Heart right ventricle (tissue), 16 donors: ENCODE data around the gene SEMA5A. TPM values are rescaled to one million over a fixed set of nuclear protein-coding genes. Genes with fewer than 3 reads are reported as not detected.

Experiments used
- ATAC-seq, 8 donors: fragments of 200-7000 bp; cut with Tn5 transposase; one replicate each; pipeline ENCODE4 v1.9.1; 2020; ENCODE audit warnings: mild to moderate bottlenecking in 8 of 8, moderate library complexity in 8 of 8, moderate number of reproducible peaks in 1 of 8
- DNase-seq, 2 donors: peaks; one replicate each; pipeline ENCODE4 v3.0.0-alpha.2; 2020
- H3K27ac ChIP-seq, 10 donors: fragments of 200-600 bp; sonication (generic) in 2 of 10; one replicate each; pipeline versions ENCODE4 v1.5.0 to v1.8.0; 2020 to 2022; ENCODE audit warnings: mild to moderate bottlenecking in 3 of 10
- H3K27me3 ChIP-seq, 7 donors: fragments of 200-600 bp; one replicate each; pipeline ENCODE4 v1.8.0; 2021 to 2022; ENCODE audit warnings: mild to moderate bottlenecking in 2 of 7
- H3K36me3 ChIP-seq, 9 donors: fragments of 200-600 bp; sonication (generic) in 1 of 9; one replicate each; pipeline versions ENCODE4 v1.5.0 to v1.8.0; 2020 to 2022; ENCODE audit warnings: mild to moderate bottlenecking in 2 of 9
- H3K4me1 ChIP-seq, 9 donors: fragments of 200-600 bp; sonication (generic) in 1 of 9; one replicate each; pipeline versions ENCODE4 v1.5.0 to v1.8.0; 2020 to 2022; ENCODE audit warnings: mild to moderate bottlenecking in 4 of 9
- H3K4me3 ChIP-seq, 10 donors: fragments of 200-600 bp; sonication (generic) in 2 of 10; one replicate each; pipeline versions ENCODE4 v1.5.0 to v1.8.0; 2020 to 2022; ENCODE audit warnings: mild to moderate bottlenecking in 7 of 10, moderate library complexity in 2 of 10
- H3K9me3 ChIP-seq, 11 donors: fragments of 200-600 bp in 10 of 11; sonication (generic) in 2 of 11; one replicate each; pipeline versions ENCODE4 v1.5.0 to v1.8.0; 2013 to 2022; ENCODE audit warnings: mild to moderate bottlenecking in 2 of 11, control low read depth in 1 of 11, moderate library complexity in 1 of 11
- CTCF ChIP-seq, 9 donors: fragments of 200-600 bp; sonication (generic) in 2 of 9; IDR thresholded peaks; one replicate each; pipeline versions ENCODE4 v1.5.0 to v1.8.0; 2021 to 2022; ENCODE audit warnings: antibody characterized with exemption in 9 of 9, mild to moderate bottlenecking in 5 of 9, moderate library complexity in 1 of 9
- WGBS, 2 donors: extraction: QIAGEN DNeasy Blood & Tissue Kit; methylation state at CpG; one replicate each; pipeline ENCODE4 v1.1.7; 2013; ENCODE audit warnings: inconsistent platforms in 1 of 2; 5-methylcytosine and 5-hydroxymethylcytosine counted together
- intact Hi-C, 10 donors: fragments of 100-400 bp; cut with DNase I; formaldehyde crosslinking; loops; one replicate each; pipeline versions ENCODE4 v1.11.1 to v1.14.2; 2022
- polyA plus RNA-seq, 2 donors: library from polyadenylated mRNA; stranded (reverse); fragments of 200-250 nt; gene quantifications; one replicate each; pipeline ENCODE4 v1.2.3, GENCODE V29; 2013
- total RNA-seq, 10 donors: library from RNA; stranded (reverse); fragmentation: NEBNext Ultra II Directional in 3 of 10; extraction: Animal tissue kit (Norgen Biotek cat#: 25700) in 3 of 10; gene quantifications; one replicate each; pipeline versions ENCODE4 v1.2.1 to v1.2.4, GENCODE V29; 2021 to 2023
- donor health status: Arrhythmogenic right ventricular cardiomyopathy.
- donor health status: ischemic (EF 13 %, LVEDD 7.1; RV severe dilation, severe dysfunction).
- donor health status: healthy with polysubstance abuse.
- donor health status: DM: no; HTN: yes; CAD: no.
- donor health status: DM: no; HTN: no; CAD: no.
- donor health status: ischemic (EF 25% LVEDD 6.9; RV normal size, moderate dysfunction).
- donor health status: ischemic (EF 25% LVEDD 5.7; RV mildly dilated, moderate dysfunction).
- donor health status: healthy.
- donor health status: DM: yes; HTN: yes; CAD: no.
- donor health status: Ischemic cardiomyopathy.
- donor health status: ischemic (EF 35%, LVEDD 5.7; RV mildly dilated, moderate dysfunction).
- donor health status: nonischemic (EF 11% LVEDD 7.7; RV severe dilation, severe dysfunction).
- donor health status: DM: yes; HTN: yes; CAD: no.
- donor health status: PGD.
- donor health status: ischemic (EF 29% LVEDD 5.4; RV normal size, mild dysfunction).
- donor health status: nonischemic (EF 23%, LVEDD 6.1; RV moderate dilation, normal function).

The SEMA5A gene
- total and polyA plus RNA-seq, 12 donors = 1.9 to 71.5 (median 48.0) TPM

- peaks cover 0 to 35% (median 9%) of the 10 kb centered on the region in 9 donors for H3K4me1 ChIP-seq
- WGBS, 2 donors = 69 to 75% methylated on average over 2 of the region's 2 CpGs
- H3K4me3 ChIP-seq = no peak overlapping the region
- H3K9me3 ChIP-seq = no peaks in the 10 kb centered on the region
- DNase-seq (no peak), ATAC-seq (no peak)
- no peak for TF ChIP-seq CTCF (IDR thresholded peaks at IDR 0.05)
- H3K27ac ChIP-seq = peak overlapping the region in 1 of 10 donors; percentile 25
- intact Hi-C loops = no loop called here
- H3K36me3 ChIP-seq = no peaks in the 10 kb centered on the region
- H3K27me3 ChIP-seq = no peaks in the 10 kb centered on the region
Observed at GRCh38 chr5:9263656-9264055, 282.2 kb downstream of the SEMA5A start.

GRCh38 chr5:9251379-9251980 lies 294.4 kb downstream of the SEMA5A start:
- WGBS, 2 donors = 87 to 93% methylated on average over 2 of the region's 2 CpGs
- H3K9me3 ChIP-seq = no peaks in the 10 kb centered on the region
- no peaks in the 10 kb centered on the region for H3K4me1 ChIP-seq
- no peak overlapping the region for H3K4me3 ChIP-seq
- H3K36me3 ChIP-seq = no peaks in the 10 kb centered on the region
- no peak for TF ChIP-seq CTCF (IDR thresholded peaks at IDR 0.05)
- no peak overlapping the region for H3K27ac ChIP-seq
- DNase-seq (no peak), ATAC-seq (no peak)
- intact Hi-C loops = no loop called here
- no peaks in the 10 kb centered on the region for H3K27me3 ChIP-seq

GRCh38 chr5:9249231-9249630 lies 296.6 kb downstream of the SEMA5A start:
- DNase-seq (no peak), ATAC-seq (no peak)
- Histone ChIP-seq H3K4me1 (no peaks in the 10 kb centered on the region), H3K36me3 (no peaks in the 10 kb centered on the region), H3K27me3 (no peaks in the 10 kb centered on the region), H3K4me3 (no peak overlapping the region), H3K9me3 (no peaks in the 10 kb centered on the region), H3K27ac (no peak overlapping the region)
- TF ChIP-seq CTCF (IDR thresholded peaks at IDR 0.05) = no peak
- intact Hi-C loops = no loop called here
- WGBS, 2 donors = 81 to 82% methylated on average over 3 of the region's 3 CpGs

- intact Hi-C loops = no loop called here
- TF ChIP-seq CTCF (IDR thresholded peaks at IDR 0.05) = no peak
- Histone ChIP-seq H3K4me3 (no peak overlapping the region), H3K9me3 (no peaks in the 10 kb centered on the region), H3K36me3 (no peaks in the 10 kb centered on the region), H3K27me3 (no peaks in the 10 kb centered on the region), H3K4me1 (no peaks in the 10 kb centered on the region), H3K27ac (no peak overlapping the region)
- WGBS, 2 donors = 64 to 81% methylated on average over 3 of the region's 3 CpGs
- DNase-seq (no peak), ATAC-seq (no peak)
Observed at GRCh38 chr5:9245071-9245470, 300.8 kb downstream of the SEMA5A start.
